Activated CD8-positive, alpha-beta T cell treated with anti-CD3 and anti-CD28 coated beads, Interleukin-2, amount 10 ng/mL, durations not matched to agents 7 days and 5 days (primary cell): ENCODE data around the gene CACNA1C. TPM values are rescaled to one million over a fixed set of nuclear protein-coding genes. Genes with fewer than 3 reads are reported as not detected.

Experiments
- ATAC-seq: fragments of 150-1000 bp; cut with Tn5 transposase; one replicate; pipeline ENCODE4 v1.10.0; 2021; ENCODE audit warnings: moderate library complexity
- CTCF ChIA-PET: fragments of 350-600 bp; sonication (Branson Sonifier 250); formaldehyde crosslinking; loops from one replicate; lab custom pipeline; 2021; ENCODE audit warnings: antibody characterized with exemption; lab: Charles Lee
- POLR2A ChIA-PET: fragments of 350-600 bp; sonication (Branson Sonifier 250); formaldehyde crosslinking; loops from one replicate; lab custom pipeline; 2021; ENCODE audit warnings: antibody characterized with exemption; lab: Charles Lee
- DNase-seq: peaks from one replicate; pipeline ENCODE4 v3.0.0-alpha.2; 2020
- H3K27ac Mint-ChIP-seq: one replicate; pipeline ENCODE4 v1.8.0; 2021; ENCODE audit warnings: mild to moderate bottlenecking, mixed read lengths
- H3K27me3 Mint-ChIP-seq: one replicate; pipeline ENCODE4 v1.8.0; 2021; ENCODE audit warnings: low read depth, mixed read lengths
- H3K36me3 Mint-ChIP-seq: one replicate; pipeline ENCODE4 v1.8.0; 2021; ENCODE audit warnings: low read depth, mixed read lengths
- H3K4me1 Mint-ChIP-seq: one replicate; pipeline ENCODE4 v1.8.0; 2021; ENCODE audit warnings: low read depth, mixed read lengths
- H3K4me3 Mint-ChIP-seq: one replicate; pipeline ENCODE4 v1.8.0; 2021; ENCODE audit warnings: mild to moderate bottlenecking, mixed read lengths
- H3K9me3 Mint-ChIP-seq: one replicate; pipeline ENCODE4 v1.8.0; 2022; ENCODE audit warnings: mixed read lengths; ENCODE audit not compliant: insufficient read depth
- total RNA-seq, 2 experiments: library from RNA; stranded (reverse); gene quantifications; one replicate each; pipeline ENCODE4 v1.2.3, GENCODE V29; 2021

Gene CACNA1C
- total RNA-seq, 2 experiments from 2014 or later = 0.08 TPM

DNA sequence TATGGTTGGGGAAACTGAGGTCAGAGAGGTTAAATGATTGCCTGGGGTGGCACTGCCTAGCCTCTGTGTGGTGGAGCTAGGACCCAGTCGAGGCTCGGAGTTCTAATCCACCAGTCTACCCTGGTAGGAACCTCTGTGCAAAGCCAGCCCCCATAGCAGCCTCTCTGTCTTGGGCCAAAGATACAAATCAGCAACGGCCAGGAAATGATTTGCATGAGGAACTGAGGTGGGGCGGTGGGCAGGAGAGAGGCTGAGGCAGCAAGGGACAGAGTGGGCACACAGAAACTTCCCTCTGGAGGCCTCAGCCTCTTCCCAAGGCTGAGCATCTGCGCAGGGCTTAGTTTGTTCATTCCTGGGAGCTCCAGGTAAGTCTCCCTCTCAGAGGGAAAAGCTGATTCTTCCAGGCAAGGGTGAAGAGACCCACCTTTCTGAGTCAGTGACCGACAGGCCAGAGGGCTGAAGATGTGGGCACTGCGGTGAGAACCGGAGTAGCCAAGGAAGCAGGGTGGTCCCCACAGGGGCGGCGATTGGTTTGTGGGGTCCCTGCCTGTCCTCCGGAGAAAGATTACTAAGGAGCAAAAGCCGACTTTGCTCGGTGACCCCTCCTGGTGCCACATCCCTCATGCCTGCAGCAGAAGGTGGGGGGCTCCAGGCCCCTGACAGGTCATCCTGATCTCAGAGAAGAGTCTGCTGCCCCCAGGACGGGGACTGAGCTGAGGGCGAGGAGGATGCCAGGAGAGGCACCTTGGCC, 134.6 kb downstream of the CACNA1C start:
- ATAC-seq = no peak
- no peak for DNase-seq
- H3K36me3 Mint-ChIP-seq = no peaks in the 10 kb centered on the region
- H3K4me1 Mint-ChIP-seq = peaks cover 2% of the 10 kb centered on the region
- peaks cover 4% of the 10 kb centered on the region for H3K27me3 Mint-ChIP-seq
- ChIA-PET CTCF (no interaction called here), POLR2A (no interaction called here)
- H3K27ac Mint-ChIP-seq = no peak overlapping the region
- H3K9me3 Mint-ChIP-seq = no peaks in the 10 kb centered on the region
- no peak overlapping the region for H3K4me3 Mint-ChIP-seq

DNA sequence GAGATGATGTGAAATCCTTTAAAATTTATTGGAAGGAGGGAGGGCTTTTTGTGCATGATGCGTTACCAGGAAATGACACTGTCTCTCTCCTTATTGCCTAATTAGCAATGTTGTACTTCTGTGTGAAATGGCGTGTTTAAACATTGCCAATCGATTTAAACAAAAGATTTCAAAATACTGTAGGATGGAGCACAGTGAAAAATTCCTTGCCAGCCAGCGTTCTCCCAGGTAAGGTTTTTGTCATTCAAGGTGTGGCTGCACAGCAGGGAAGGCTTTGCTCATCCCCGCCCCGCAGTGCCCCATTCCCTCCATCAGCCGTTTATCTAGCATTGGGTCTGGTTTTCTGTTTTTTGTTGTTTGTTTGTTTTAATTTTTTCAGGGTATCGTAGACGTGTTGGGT, 137.3 kb downstream of the CACNA1C start:
- DNase-seq (no peak), ATAC-seq (no peak)
- ChIA-PET POLR2A (no interaction called here), CTCF (no interaction called here)
- Mint-ChIP-seq H3K4me1 (no peaks in the 10 kb centered on the region), H3K4me3 (no peak overlapping the region), H3K27ac (no peak overlapping the region), H3K36me3 (no peaks in the 10 kb centered on the region), H3K9me3 (no peaks in the 10 kb centered on the region), H3K27me3 (no peaks in the 10 kb centered on the region)

DNA sequence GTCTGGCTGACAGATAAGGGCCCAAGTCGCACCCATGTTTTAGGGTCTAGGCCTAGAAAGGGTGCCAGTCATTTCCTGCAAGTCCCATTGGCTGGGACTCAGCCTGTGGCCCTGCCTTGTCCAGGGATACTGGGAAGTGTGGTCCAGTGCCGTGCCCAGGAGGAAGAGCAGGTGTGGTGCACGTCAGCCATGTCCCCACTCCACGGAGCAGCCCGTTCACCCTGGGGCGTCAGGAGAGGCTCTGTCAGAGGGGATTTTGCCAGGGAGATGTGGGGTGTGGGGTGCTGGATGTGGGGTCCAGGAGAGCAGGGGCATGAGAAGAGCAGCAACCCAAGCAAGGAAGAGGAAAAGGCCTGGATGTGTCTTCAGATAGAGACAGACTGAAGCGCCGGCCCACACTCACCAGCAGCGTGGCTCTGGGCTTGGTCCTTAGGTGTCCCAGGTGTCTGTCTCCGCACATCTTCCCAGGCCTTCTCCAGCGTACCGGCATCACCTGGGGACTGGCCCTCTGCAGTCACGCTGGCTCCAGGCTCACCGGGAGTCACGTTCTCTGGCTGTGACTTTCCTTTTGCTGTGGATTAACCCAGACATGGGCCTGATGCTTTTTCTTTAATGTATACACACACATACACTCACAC, 138.2 kb downstream of the CACNA1C start:
- H3K27me3 Mint-ChIP-seq = no peaks in the 10 kb centered on the region
- H3K4me3 Mint-ChIP-seq = no peak overlapping the region
- POLR2A ChIA-PET = no interaction called here
- DNase-seq (no peak), ATAC-seq (no peak)
- H3K36me3 Mint-ChIP-seq = no peaks in the 10 kb centered on the region
- H3K27ac Mint-ChIP-seq = no peak overlapping the region
- CTCF ChIA-PET = no interaction called here
- no peaks in the 10 kb centered on the region for H3K9me3 Mint-ChIP-seq
- H3K4me1 Mint-ChIP-seq = no peaks in the 10 kb centered on the region

DNA sequence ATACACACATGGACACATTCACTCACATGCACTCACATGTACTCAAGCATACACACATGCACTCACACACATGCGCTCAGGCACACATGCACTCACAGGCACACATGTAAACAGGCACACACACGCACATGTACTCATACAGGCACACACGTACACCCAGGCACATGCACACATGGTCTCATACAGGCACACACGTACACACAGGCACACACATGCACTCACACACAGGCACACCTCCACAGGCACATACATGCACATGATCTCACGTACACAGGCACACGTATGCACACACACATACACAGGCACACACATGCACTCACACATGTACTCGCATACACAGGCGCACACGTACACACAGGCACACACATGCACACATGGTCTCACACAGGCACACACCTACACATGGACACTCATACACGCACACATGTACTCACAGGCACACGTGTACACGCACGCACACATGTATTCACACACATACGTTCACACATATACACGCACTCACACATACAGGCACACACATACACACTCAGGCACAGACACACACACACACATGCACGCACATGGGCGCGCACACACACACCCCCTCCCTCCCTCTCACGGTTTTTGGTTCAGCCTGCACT, 138.9 kb downstream of the CACNA1C start:
- Mint-ChIP-seq H3K4me3 (no peak overlapping the region), H3K9me3 (no peaks in the 10 kb centered on the region), H3K27ac (no peak overlapping the region), H3K36me3 (no peaks in the 10 kb centered on the region), H3K27me3 (no peaks in the 10 kb centered on the region), H3K4me1 (no peaks in the 10 kb centered on the region)
- DNase-seq (no peak), ATAC-seq (no peak)
- ChIA-PET POLR2A (no interaction called here), CTCF (no interaction called here)

DNA sequence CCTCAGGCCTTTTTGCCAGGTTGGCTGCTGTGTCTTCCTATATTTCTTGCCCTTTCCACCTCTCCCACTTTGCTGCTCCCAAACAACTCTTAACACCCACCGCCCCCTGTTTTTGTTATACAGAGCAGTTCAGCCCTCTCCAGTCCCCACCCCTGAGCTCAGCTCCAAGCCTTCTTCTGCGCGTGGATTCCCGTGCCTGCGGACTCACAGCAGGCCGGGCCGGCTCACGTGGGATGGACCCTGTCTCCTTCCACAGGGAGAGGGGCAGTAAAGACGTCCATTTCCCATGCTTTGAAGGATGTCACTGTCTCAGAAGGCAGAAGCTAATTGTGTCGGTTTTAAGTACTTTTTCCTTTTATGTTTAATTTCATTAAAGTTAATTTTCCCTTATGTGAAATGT, 139.4 kb downstream of the CACNA1C start:
- no peaks in the 10 kb centered on the region for H3K4me1 Mint-ChIP-seq
- POLR2A ChIA-PET = no interaction called here
- DNase-seq = no peak

DNA sequence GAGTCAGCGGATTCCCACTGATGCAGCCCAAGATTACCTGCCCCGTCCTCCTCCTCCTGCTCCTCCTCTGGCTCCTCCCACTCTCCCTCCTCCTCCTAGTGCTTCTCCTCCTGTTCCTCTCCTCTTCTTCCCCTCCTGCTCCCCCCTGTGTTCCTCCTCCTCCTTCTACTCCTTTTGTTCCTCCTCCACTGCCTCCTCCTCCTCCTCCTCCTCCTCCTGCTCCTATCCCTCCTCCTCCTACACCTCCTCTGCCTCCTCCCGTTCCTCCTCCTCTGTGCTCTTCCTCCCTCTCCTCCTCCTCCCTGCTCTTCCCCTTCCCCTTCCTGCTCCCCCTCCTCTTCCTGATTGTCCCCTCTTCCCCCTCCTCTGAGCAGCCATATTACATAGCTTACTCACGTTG, 141.3 kb downstream of the CACNA1C start:
- ChIA-PET CTCF (no interaction called here), POLR2A (no interaction called here)
- Mint-ChIP-seq H3K4me3 (no peak overlapping the region), H3K36me3 (no peaks in the 10 kb centered on the region), H3K27ac (no peak overlapping the region), H3K27me3 (no peaks in the 10 kb centered on the region), H3K4me1 (no peaks in the 10 kb centered on the region), H3K9me3 (no peaks in the 10 kb centered on the region)
- DNase-seq (no peak), ATAC-seq (no peak)

More for the DNA sequence above, 139.4 kb downstream of the CACNA1C start:
- H3K36me3 Mint-ChIP-seq = no peaks in the 10 kb centered on the region
- ATAC-seq = no peak
- CTCF ChIA-PET = no interaction called here
- H3K27ac Mint-ChIP-seq = no peak overlapping the region
- no peaks in the 10 kb centered on the region for H3K27me3 Mint-ChIP-seq
- H3K9me3 Mint-ChIP-seq = no peaks in the 10 kb centered on the region
- H3K4me3 Mint-ChIP-seq = no peak overlapping the region

DNA sequence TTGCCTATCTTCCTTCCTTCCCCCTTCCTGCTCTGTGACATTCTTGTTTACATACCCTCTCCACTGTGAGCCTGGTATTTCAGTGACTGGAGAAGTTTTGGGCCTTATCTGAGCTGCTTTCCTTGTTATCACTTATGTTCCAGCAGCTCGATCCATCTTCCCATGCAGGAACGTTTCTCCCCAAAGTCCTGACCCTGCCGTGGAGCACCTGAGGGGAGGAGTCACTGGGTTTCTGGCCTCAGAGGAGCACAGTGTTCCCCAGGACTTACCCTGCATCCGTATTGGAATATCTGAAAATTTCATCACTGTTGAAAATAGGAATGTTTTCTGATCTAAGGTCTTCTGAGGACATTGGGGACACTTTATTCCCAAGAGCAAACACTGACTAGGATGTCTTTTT, 141.8 kb downstream of the CACNA1C start:
- DNase-seq (no peak), ATAC-seq (no peak)
- no peaks in the 10 kb centered on the region for H3K9me3 Mint-ChIP-seq
- ChIA-PET CTCF (no interaction called here), POLR2A (no interaction called here)
- no peak overlapping the region for H3K27ac Mint-ChIP-seq
- H3K27me3 Mint-ChIP-seq = no peaks in the 10 kb centered on the region
- no peaks in the 10 kb centered on the region for H3K4me1 Mint-ChIP-seq
- H3K4me3 Mint-ChIP-seq = no peak overlapping the region
- H3K36me3 Mint-ChIP-seq = no peaks in the 10 kb centered on the region

DNA sequence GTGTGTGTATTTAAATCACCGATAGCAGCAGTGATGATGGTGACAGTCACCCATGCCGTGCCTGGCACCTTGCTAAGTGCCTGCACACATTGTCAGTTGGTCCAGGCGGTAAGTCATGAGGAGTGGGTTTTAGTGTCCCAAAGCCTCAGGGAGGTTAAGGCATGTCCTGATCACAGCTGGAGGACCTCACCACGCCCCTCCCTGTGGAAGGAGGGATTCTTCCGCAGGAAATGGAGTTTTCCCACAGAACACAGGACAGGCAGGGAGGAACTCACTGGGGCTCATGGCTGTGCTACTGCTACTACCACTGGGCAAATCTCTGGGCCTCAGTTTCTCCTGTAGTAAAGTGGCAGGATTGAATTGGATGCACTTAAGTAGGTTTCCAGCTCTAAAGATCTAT, 142.3 kb downstream of the CACNA1C start:
- Mint-ChIP-seq H3K36me3 (no peaks in the 10 kb centered on the region), H3K27me3 (no peaks in the 10 kb centered on the region), H3K4me3 (no peak overlapping the region), H3K9me3 (no peaks in the 10 kb centered on the region), H3K27ac (no peak overlapping the region), H3K4me1 (no peaks in the 10 kb centered on the region)
- ChIA-PET CTCF (no interaction called here), POLR2A (no interaction called here)
- ATAC-seq (no peak), DNase-seq (no peak)

DNA sequence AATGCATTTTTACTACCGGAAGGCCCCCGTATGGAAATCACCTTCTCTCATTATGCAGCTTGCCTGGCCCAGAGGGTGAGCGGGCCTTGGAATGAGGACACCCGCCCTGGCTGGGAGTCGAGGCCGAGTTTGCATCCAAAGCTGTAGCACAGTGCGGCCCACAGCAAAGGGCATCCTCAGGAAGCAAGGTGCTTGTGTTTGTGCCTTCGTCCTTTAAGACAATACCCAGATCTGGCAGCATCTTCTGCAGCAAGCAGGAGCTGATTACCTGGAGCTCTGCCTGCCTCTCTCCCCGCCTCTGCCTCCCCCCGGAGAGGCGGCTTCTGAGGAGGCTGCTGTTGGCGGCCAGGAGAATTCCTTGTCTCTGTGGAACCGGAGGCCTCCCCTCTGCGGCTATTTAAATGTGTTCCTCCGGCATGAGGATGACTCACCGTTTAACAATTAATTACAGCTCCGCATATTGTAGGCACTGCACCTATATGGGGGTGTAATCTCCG, 145.3 kb downstream of the CACNA1C start:
- Mint-ChIP-seq H3K9me3 (no peaks in the 10 kb centered on the region), H3K27me3 (no peaks in the 10 kb centered on the region), H3K4me3 (no peak overlapping the region), H3K36me3 (no peaks in the 10 kb centered on the region), H3K4me1 (no peaks in the 10 kb centered on the region), H3K27ac (no peak overlapping the region)
- ATAC-seq (no peak), DNase-seq (no peak)
- ChIA-PET POLR2A (no interaction called here), CTCF (interaction anchor here (0.7 kb wide), 1 partner anchor 382 kb away, joined by 3 read pairs; no protein-coding TSS in a partner anchor)

DNA sequence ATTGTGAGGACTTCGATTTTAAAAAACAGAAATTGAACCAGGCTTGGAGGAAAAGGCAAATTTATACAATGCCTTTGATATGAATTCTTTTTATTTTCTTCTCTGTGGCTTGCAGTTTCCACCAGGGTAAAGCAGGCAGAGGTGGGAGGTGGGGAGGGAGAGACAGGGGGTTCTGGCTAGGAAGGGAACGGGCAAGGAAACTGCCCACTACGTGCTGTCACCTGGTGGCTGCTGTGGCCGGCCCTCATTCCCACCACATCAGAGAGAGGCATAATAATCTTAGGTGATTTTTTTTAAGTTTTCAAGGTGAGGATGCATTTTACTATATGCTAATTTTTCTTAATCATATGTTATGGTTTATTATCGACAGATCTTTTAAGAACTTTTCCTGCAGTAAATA, 145.8 kb downstream of the CACNA1C start:
- Mint-ChIP-seq H3K9me3 (no peaks in the 10 kb centered on the region), H3K4me1 (no peaks in the 10 kb centered on the region), H3K27ac (no peak overlapping the region), H3K4me3 (no peak overlapping the region), H3K36me3 (no peaks in the 10 kb centered on the region), H3K27me3 (no peaks in the 10 kb centered on the region)
- DNase-seq = no peak
- ChIA-PET POLR2A (no interaction called here), CTCF (no interaction called here)
- ATAC-seq = no peak

DNA sequence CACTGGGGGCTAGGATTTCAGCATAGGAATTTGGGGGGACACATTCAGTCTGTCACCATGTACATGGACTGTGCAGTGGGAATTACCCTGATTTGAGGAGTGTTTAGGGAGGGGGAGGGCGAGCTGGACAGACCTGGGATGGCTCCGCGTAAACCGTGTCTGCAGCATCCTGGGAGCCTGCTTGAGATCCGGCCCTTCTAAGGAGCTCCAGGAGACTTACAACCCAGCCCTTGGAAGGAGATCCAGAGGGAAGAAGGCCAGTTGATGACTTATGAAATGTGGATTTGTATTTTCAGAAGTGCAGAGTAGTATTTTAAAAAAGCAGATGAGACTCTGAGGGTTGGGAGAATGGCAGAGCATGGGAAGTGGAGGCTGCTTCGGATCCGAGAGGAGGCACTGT, 153.2 kb downstream of the CACNA1C start:
- Mint-ChIP-seq H3K4me1 (no peaks in the 10 kb centered on the region), H3K36me3 (no peaks in the 10 kb centered on the region), H3K27ac (no peak overlapping the region), H3K4me3 (no peak overlapping the region), H3K9me3 (no peaks in the 10 kb centered on the region), H3K27me3 (peaks cover 2% of the 10 kb centered on the region)
- CTCF ChIA-PET = no interaction called here
- DNase-seq (no peak), ATAC-seq (no peak)
- POLR2A ChIA-PET = no interaction called here
